Heart left ventricle (tissue), 16 donors: Measurements from ENCODE around the gene PDE9A. TPM values are rescaled to one million over a fixed set of nuclear protein-coding genes. Genes with fewer than 3 reads are reported as not detected.
A peak's percentile ranks its signal among the peaks of the same experiment; 100 is the strongest.

Source experiments
- ATAC-seq, 4 donors: fragments of 200-7000 bp; cut with Tn5 transposase; one replicate each; pipeline ENCODE4 v1.9.1; 2020 to 2022; ENCODE audit warnings: moderate library complexity in 4 of 4, mild to moderate bottlenecking in 3 of 4, moderate number of reproducible peaks in 1 of 4
- DNase-seq, 5 donors: peaks; one replicate each; pipeline ENCODE4 v3.0.0-alpha.2; 2020
- H3K27ac ChIP-seq, 12 donors: fragments of 200-600 bp; sonication (generic) in 4 of 12; one replicate each; pipeline versions ENCODE4 v1.5.0 to v1.8.0; 2016 to 2022; ENCODE audit warnings: mild to moderate bottlenecking in 2 of 12
- H3K27me3 ChIP-seq, 9 donors: fragments of 200-600 bp; sonication (generic) in 2 of 9; one replicate each; pipeline versions ENCODE4 v1.5.1 to v1.8.0; 2016 to 2022; ENCODE audit warnings: mild to moderate bottlenecking in 3 of 9
- H3K36me3 ChIP-seq, 9 donors: fragments of 200-600 bp; sonication (generic) in 2 of 9; one replicate each; pipeline versions ENCODE4 v1.5.0 to v1.8.0; 2018 to 2022; ENCODE audit warnings: mild to moderate bottlenecking in 2 of 9
- H3K4me1 ChIP-seq, 12 donors: fragments of 200-600 bp; sonication (generic) in 4 of 12; one replicate each; pipeline versions ENCODE4 v1.5.0 to v1.8.0; 2016 to 2022; ENCODE audit warnings: mild to moderate bottlenecking in 3 of 12
- H3K4me3 ChIP-seq, 12 donors: fragments of 200-600 bp; sonication (generic) in 4 of 12; one replicate each; pipeline versions ENCODE4 v1.5.0 to v1.8.0; 2017 to 2022; ENCODE audit warnings: mild to moderate bottlenecking in 9 of 12, moderate library complexity in 4 of 12
- H3K9me3 ChIP-seq, 12 donors: fragments of 200-600 bp; sonication (generic) in 4 of 12; one replicate each; pipeline versions ENCODE4 v1.5.0 to v1.8.0; 2016 to 2022; ENCODE audit warnings: mild to moderate bottlenecking in 1 of 12
- CTCF ChIP-seq, 12 donors: fragments of 200-600 bp; sonication (generic) in 4 of 12; IDR thresholded peaks; one replicate each; pipeline versions ENCODE4 v1.5.0 to v1.8.0; 2018 to 2022; ENCODE audit warnings: antibody characterized with exemption in 12 of 12, mild to moderate bottlenecking in 5 of 12
- POLR2A ChIP-seq, 2 donors: fragments of 450-650 bp; IDR thresholded peaks; one replicate each; pipeline ENCODE4 v1.6.1; 2017; ENCODE audit warnings: antibody characterized with exemption in 2 of 2, mild to moderate bottlenecking in 2 of 2, moderate library complexity in 2 of 2
- WGBS, 4 donors: extraction: QIAGEN DNeasy Blood & Tissue Kit in 2 of 4; methylation state at CpG; one replicate each; pipeline versions ENCODE4 v1.1.5 to v1.1.7; 2013 to 2018; 5-methylcytosine and 5-hydroxymethylcytosine counted together
- intact Hi-C, 10 donors: fragments of 100-400 bp; cut with DNase I; formaldehyde crosslinking; loops; one replicate each; pipeline versions ENCODE4 v1.11.1 to v1.14.2; 2022
- polyA plus RNA-seq, 2 donors: library from polyadenylated mRNA; stranded (reverse); fragments of 200-250 nt; gene quantifications; one replicate each; pipeline ENCODE4 v1.2.3, GENCODE V29; 2013
- total RNA-seq, 9 donors: library from RNA; depleted of rRNA in 2 of 9; stranded (reverse); fragments of >200 nt in 2 of 9; fragmentation: NEBNext Ultra II Directional in 3 of 9; extraction: Animal tissue kit (Norgen Biotek cat#: 25700) in 3 of 9; gene quantifications; one replicate each; pipeline versions ENCODE4 v1.1.0 to v1.2.4, GENCODE V29; 2016 to 2023
- donor health status: ischemic (EF 13 %, LVEDD 7.1; RV severe dilation, severe dysfunction).
- donor health status: healthy with polysubstance abuse.
- donor health status: DM: no; HTN: yes; CAD: no.
- donor health status: DM: no; HTN: no; CAD: no.
- donor health status: ischemic (EF 25% LVEDD 6.9; RV normal size, moderate dysfunction).
- donor health status: ischemic (EF 25% LVEDD 5.7; RV mildly dilated, moderate dysfunction).
- donor health status: healthy.
- donor health status: DM: yes; HTN: yes; CAD: no.
- donor health status: ischemic (EF 35%, LVEDD 5.7; RV mildly dilated, moderate dysfunction).
- donor health status: nonischemic (EF 11% LVEDD 7.7; RV severe dilation, severe dysfunction).
- donor health status: DM: yes; HTN: yes; CAD: no.
- donor health status: PGD.
- donor health status: ischemic (EF 29% LVEDD 5.4; RV normal size, mild dysfunction).
- donor health status: nonischemic (EF 23%, LVEDD 6.1; RV moderate dilation, normal function).

The PDE9A gene
- total and polyA plus RNA-seq, 11 donors = 1.5 to 4.0 (median 3.1) TPM

GRCh38 chr21:42645211-42646075 lies 8.0 kb upstream of the PDE9A start:
- intact Hi-C loops = loop anchor here in 2 of 10 donors (10.0 kb wide), 1 partner anchor 51 kb away; no protein-coding TSS in a partner anchor
- H3K27ac ChIP-seq = no peak overlapping the region
- TF ChIP-seq CTCF (IDR thresholded peaks at IDR 0.05) (no peak), POLR2A (IDR thresholded peaks at IDR 0.05) (no peak)
- H3K4me1 ChIP-seq = peaks cover 0 to 9% (median 2%) of the 10 kb centered on the region in 12 donors
- H3K27me3 ChIP-seq = peaks cover 0 to 23% (median 0%) of the 10 kb centered on the region in 9 donors
- no peak for ATAC-seq
- no peak overlapping the region for H3K4me3 ChIP-seq
- 90 to 95% (median 92%) methylated on average over 19 to 28 of the region's 28 CpGs for WGBS, 4 donors
- no peaks in the 10 kb centered on the region for H3K9me3 ChIP-seq
- DNase-seq = peak in 2 of 5 donors; percentile 13 to 26
- H3K36me3 ChIP-seq = no peaks in the 10 kb centered on the region

GRCh38 chr21:42646076-42646825 lies 7.2 kb upstream of the PDE9A start:
- H3K9me3 ChIP-seq = no peaks in the 10 kb centered on the region
- peaks cover 0 to 2% (median 0%) of the 10 kb centered on the region in 12 donors for H3K4me1 ChIP-seq
- no peaks in the 10 kb centered on the region for H3K36me3 ChIP-seq
- intact Hi-C loops = loop anchor here in 2 of 10 donors (10.0 kb wide), 1 partner anchor 51 kb away; no protein-coding TSS in a partner anchor
- no peak for TF ChIP-seq POLR2A (IDR thresholded peaks at IDR 0.05)
- TF ChIP-seq CTCF (IDR thresholded peaks at IDR 0.05) = no peak
- ATAC-seq (no peak), DNase-seq (peak in 2 of 5 donors; percentile 19 to 20)
- no peak overlapping the region for H3K27ac ChIP-seq
- no peak overlapping the region for H3K4me3 ChIP-seq
- peaks cover 0 to 18% (median 0%) of the 10 kb centered on the region in 9 donors for H3K27me3 ChIP-seq
- 83 to 89% (median 85%) methylated on average over 14 of the region's 14 CpGs for WGBS, 4 donors

- DNase-seq (peak in 2 of 5 donors; percentile 10 to 40), ATAC-seq (no peak)
- no peaks in the 10 kb centered on the region for H3K9me3 ChIP-seq
- H3K4me1 ChIP-seq = peaks cover 0 to 3% (median 0%) of the 10 kb centered on the region in 12 donors
- no peak overlapping the region for H3K27ac ChIP-seq
- H3K4me3 ChIP-seq = no peak overlapping the region
- TF ChIP-seq POLR2A (IDR thresholded peaks at IDR 0.05) = no peak
- no peaks in the 10 kb centered on the region for H3K36me3 ChIP-seq
- H3K27me3 ChIP-seq = peaks cover 0 to 12% (median 0%) of the 10 kb centered on the region in 9 donors
- intact Hi-C loops = loop anchor here in 2 of 10 donors (10.0 kb wide), 1 partner anchor 52 kb away; no protein-coding TSS in a partner anchor
- WGBS, 4 donors = 87 to 93% (median 89%) methylated on average over 14 of the region's 14 CpGs
Measured at GRCh38 chr21:42646836-42647235, 6.6 kb upstream of the PDE9A start.

GRCh38 chr21:42648606-42649005 lies 4.8 kb upstream of the PDE9A start:
- peak in 2 of 5 donors; percentile 4 to 5 for DNase-seq
- intact Hi-C loops = loop anchor here in 2 of 10 donors (10.0 kb wide), 1 partner anchor 54 kb away; no protein-coding TSS in a partner anchor
- 88 to 95% (median 92%) methylated on average over 8 of the region's 8 CpGs for WGBS, 4 donors

More at GRCh38 chr21:42648606-42649005, 4.8 kb upstream of the PDE9A start:
- no peak for ATAC-seq
- H3K9me3 ChIP-seq = no peaks in the 10 kb centered on the region
- H3K27ac ChIP-seq = no peak overlapping the region
- no peaks in the 10 kb centered on the region for H3K36me3 ChIP-seq
- peaks cover 0 to 17% (median 7%) of the 10 kb centered on the region in 12 donors for H3K4me1 ChIP-seq
- no peak overlapping the region for H3K4me3 ChIP-seq
- TF ChIP-seq POLR2A (IDR thresholded peaks at IDR 0.05) = no peak
- no peak for TF ChIP-seq CTCF (IDR thresholded peaks at IDR 0.05)
- peaks cover 0 to 18% (median 0%) of the 10 kb centered on the region in 9 donors for H3K27me3 ChIP-seq
